Spleen (tissue), 7 donors: Measurements from ENCODE around the gene CDA.

Experiments
- CTCF ChIP-seq, 11 experiments: fragments of 200-600 bp in 7 of 11; fragments of 450-650 bp in 4 of 11; sonication (generic) in 4 of 11; IDR thresholded peaks in 8 of 11; conservative IDR thresholded peaks in 3 of 11; 1 replicate in 7 of 11; 2 replicates in 4 of 11; pipeline versions ENCODE4 v1.4.0 to v1.8.0; 2016 to 2021; ENCODE audit warnings: antibody characterized with exemption in 11 of 11, inconsistent platforms in 4 of 11, mild to moderate bottlenecking in 1 of 11
- POLR2A ChIP-seq, 3 donors: fragments of 450-650 bp; IDR thresholded peaks; one replicate each; pipeline ENCODE4 v1.5.1; 2017; ENCODE audit warnings: antibody characterized with exemption in 3 of 3, mild to moderate bottlenecking in 1 of 3
- POLR2AphosphoS5 ChIP-seq, 3 donors: sonication (generic); formaldehyde crosslinking; IDR thresholded peaks; one replicate each; pipeline ENCODE4 v1.5.1; 2017; ENCODE audit warnings: antibody characterized with exemption in 3 of 3
- donor health status: DM: no; HTN: no; CAD: no; lungs with moderate emphysema.
- donor health status: DM: no; HTN: no; CAD: no.
- donor health status: DM: no; HTN: no; CAD: no.

- TF ChIP-seq CTCF (IDR thresholded peaks at IDR 0.05 in 8 of 11, conservative IDR thresholded peaks at IDR 0.05 in 3 of 11) (no peak), POLR2A (IDR thresholded peaks at IDR 0.05) (no peak), POLR2AphosphoS5 (IDR thresholded peaks at IDR 0.05) (peak in 2 of 3 donors; percentile 32 to 42)
Observed at GRCh38 chr1:20589331-20590278, 708 bp downstream of the CDA start.
